ENCODE results near the gene GRB2.
"Not testable (repeated sequence)": the region's sequence is repeated elsewhere in the genome, so short reads cannot be mapped to it uniquely, and the experiment has no call there.

Gene GRB2

GRCh38 chr17:75384751-75385150 lies 20.7 kb downstream of the GRB2 start:
- no peak for DNase-seq

GRCh38 chr17:75383842-75384195 lies 21.7 kb downstream of the GRB2 start:
- no peak for DNase-seq

GRCh38 chr17:75380750-75381149 lies 24.7 kb downstream of the GRB2 start:
- no peak for DNase-seq

GRCh38 chr17:75380315-75380714 lies 25.2 kb downstream of the GRB2 start:
- DNase-seq = no peak

GRCh38 chr17:75379426-75379825 lies 26.1 kb downstream of the GRB2 start:
- not testable (repeated sequence) for DNase-seq

DNA sequence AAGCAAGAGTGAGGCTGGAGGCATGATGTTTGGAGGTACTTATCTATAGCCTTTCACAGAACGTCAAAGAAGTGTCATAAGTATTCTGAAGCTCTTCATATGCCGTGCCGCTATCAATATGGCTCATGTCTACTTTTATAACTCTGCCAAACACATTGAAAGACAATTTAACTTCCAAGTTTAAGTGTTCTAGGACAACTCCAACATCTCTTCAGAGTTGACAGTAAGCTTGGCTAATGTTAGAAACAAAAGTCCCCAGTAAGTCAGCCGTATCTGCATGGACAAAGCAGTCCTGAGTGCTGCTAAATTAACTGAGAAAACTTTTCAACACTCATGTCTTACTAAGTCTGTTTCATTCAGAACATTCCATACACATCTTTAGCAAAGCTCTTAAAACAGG lies 32.2 kb downstream of the GRB2 start:
- no peak for DNase-seq

- DNase-seq = no peak
Observed at GRCh38 chr17:75371981-75372380, 33.5 kb downstream of the GRB2 start.

DNA sequence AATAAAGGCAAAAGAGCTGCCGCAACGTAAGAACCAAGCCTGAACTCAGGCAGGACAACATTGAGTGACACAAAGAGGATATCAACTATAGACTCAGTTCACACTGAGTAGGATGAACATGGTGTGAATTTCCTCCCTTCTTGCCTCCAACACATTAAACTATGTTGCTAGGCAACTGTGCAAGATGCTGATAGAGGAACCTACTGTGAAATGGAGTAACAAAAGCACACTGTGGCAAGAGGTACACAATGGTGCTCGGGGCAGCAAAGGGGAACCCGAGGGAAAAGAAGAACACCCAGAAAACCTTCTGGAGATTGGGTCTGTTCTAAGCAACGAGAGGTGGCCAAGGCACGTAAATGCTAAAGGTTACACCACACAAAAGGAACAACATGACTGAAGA lies 34.1 kb downstream of the GRB2 start:
- no peak for DNase-seq

DNA sequence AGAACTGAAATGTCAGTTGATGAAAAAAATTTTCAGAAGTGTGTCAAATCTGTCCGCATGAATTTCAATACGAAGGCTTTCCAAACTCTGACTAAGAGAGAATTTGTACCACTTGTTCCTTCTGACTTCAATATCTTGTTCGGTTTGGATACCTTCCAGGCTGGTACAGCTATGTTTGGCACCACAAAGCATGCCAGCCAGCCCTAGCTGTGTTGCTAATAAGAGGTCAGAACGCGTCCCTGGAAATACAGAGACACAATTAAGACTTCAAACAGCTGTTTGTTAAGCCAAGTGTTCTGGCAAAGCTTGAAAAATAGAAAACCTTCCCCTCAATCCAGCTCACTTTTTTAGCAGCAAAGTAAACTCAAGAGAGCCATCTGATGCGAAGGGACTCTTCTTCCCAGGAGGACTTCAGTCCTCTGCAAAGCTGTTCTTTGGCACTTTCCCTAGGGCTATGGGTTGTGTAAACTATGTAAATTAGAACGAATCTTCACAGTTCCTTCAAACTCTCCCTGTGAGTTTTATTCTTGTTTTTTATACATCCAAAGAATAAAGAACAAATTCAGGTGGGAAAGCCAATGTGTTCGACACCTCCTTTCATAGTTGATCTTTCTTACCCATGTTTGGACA lies 35.1 kb downstream of the GRB2 start:
- no peak for DNase-seq

DNA sequence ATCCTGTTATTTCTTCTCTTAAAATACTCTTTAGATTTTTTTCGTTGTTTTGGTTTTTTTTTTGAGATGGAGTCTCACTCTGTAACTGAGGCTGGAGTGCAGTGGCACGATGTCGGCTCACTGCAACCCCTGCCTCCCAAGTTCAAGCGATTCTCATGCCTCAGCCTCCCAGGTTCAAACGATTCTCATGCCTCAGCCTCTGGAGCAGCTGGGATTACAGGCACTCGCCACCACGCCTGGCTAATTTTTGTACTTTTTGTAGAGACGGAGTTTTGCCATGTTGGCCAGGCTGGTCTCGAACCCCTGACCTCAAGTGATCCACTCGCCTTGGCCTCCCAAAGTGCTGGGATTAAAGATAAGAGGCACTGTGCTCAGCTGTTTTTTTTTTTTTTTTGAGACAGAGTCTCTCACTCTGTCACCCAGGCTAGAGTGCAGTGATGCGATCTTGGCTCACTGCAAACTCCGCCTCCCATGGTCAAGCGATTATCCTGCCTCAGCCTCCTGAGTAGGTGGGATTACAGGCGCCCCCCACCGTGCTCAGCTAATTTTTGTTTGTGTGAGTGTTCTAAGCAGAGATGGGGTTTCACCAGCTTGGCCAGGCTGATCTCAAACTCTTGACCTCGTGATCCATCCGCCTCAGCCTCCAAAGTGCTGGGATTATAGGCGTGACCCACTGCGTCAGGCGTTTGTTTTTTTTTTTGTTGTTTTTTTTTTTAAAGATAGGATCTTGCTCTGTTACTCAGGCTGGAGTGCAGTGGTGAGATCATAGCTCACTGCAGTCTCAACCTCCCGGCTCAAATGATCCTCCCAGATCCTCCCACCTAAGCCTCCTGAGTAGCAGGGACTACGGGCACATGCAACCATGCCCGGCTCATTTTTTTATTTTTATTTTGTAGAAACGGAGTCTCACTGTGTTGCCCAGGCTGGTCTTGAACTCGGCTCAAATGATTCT lies 37.4 kb downstream of the GRB2 start:
- DNase-seq = not testable (repeated sequence)

DNA sequence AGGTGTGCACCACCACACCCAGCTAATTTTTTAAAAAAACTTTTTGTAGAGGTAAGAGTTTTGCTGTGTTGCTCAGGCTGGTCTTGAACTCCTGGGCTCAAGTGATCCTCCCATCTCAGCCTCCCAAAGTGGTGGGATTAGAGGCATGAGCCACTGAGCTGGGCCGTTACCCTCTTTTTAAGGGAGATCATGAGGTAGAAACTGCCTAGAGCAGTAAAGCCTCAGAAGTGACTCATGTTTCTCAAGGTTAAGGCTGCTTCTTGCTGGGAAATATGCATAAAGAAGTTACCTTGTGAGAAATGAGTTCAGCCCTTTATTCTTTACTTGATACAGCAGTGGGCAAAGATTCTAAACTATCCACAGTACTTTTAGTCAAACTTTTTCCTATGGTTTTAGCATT lies 38.2 kb downstream of the GRB2 start:
- no peak for DNase-seq

DNA sequence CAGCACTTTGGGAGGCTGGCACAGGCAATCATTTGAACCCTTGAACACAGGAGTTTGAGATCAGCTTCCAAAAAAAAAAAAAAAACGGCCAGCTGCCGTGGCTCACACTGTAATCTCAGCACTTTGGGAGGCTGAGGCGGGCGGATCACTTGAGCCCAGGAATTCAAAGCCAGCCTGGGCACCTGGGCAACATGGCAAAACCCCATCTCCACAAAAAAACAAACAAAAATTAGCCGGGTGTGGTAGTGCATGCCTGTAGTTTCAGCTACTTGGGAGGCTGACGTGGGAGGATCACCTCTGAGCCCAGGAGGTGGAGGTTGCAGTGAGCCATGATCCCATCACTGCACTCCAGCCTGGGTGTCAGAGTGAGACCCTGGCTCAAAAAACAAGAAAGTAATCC lies 39.0 kb downstream of the GRB2 start:
- no peak for DNase-seq

DNA sequence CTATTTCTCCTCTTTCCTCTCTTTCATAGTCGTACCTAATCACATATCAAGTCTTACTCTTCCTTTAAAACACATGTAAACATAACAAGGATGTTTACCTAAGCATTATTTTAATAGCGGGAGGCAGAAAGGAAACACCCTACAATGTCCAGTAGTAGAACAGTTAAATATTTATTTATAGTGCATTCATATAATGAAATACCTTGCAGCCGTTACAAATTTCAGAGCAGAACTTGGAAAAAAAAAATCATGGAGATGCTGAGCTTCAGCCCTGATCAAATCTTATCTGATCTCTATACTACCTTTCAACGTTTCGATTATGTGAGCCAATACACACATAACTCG lies 39.6 kb downstream of the GRB2 start:
- DNase-seq = no peak

- no peak for DNase-seq
Observed at GRCh38 chr17:75365009-75365930, 40.2 kb downstream of the GRB2 start.

DNA sequence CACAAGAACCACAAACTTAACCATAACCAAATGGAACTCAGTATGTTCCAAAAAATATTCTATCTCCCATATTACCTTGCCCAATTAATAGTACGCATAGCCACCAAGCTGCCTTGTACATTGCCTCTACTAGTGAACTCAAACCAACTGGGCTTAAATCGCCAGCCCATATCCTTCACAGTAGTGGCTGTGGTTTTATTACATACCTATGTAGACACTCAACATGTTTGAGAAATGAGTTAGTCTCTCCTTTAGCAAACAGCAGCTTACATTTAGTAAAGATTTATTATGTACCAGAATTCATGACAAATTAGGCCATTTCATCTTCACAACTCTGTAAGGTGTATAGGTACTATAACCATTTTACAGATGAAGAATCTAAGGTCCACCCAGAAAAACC lies 41.4 kb downstream of the GRB2 start:
- DNase-seq = no peak

GRCh38 chr17:75361996-75362395 lies 43.5 kb downstream of the GRB2 start:
- no peak for DNase-seq

DNA sequence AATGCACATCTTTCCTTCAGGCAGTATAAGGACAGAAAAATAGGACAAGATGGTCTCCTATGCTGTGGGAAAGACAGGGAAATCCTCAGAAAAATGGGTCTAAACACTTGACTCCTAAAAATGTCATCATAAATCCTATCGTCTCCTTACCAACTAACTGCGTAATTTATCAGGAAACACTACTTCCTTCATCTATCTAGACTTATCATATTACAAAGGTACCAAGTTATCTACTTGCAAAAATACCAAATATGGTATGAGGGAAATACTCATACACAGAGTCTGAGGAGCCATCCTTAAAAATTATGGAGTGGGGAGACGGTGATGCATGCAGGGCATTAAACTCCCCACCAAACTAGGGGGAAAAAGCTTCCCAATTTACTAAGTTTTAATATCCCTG lies 44.1 kb downstream of the GRB2 start:
- no peak for DNase-seq

DNA sequence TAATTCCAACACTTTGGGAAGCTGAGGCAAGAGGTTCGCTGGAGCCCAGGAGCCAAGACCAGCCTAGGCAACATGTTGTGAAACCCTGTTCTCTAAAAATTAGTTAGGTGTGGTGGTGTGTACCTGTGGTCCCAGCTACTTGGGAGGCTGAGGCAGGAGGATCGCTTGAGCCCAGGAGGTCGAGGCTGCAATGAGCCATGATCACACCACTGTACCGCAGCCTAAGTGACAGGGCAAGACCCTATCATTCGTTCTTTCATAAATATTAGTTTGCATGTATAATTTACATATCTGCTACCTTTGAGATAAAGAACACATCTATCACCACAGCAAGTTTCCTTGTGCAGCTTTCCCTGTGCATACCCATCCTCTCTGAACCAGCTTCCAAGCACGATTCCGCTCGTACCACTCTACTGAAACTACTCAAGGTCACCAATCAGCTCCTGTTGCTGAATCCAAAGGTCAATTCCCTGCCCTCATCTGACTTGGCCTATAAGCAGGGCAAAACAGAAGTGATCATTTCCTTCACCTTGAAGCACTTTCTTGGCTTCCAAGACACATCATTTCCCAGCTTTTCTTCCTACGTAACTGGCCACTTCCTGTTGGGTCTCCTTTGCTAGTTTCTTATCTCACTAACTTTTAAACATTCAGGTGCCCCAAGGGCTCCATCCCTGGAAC lies 49.1 kb downstream of the GRB2 start:
- no peak for DNase-seq

GRCh38 chr17:75353176-75353575 lies 52.3 kb downstream of the GRB2 start:
- DNase-seq = no peak

GRCh38 chr17:75352079-75352569 lies 53.4 kb downstream of the GRB2 start:
- peak; percentile 26 for DNase-seq

GRCh38 chr17:75350706-75351105 lies 54.8 kb downstream of the GRB2 start:
- DNase-seq = no peak

DNA sequence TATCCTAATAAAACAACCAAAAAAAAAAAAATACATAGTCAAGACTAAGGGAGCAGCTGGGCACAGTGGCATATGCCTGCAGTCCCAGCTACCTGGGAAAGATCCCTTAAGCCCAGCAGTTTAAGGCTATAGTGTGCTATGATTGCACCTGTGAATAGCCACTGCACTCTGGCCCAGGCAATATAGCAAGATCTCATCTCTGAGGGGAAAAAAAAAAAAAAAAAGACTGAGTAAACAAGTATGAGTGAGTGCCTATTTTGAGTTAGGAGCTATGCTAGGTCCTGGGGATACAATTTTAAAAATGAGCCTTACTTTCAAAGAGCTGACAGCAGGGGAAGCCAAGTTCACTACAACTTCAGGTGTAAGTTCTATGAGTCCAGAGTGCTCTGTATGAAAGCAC lies 55.4 kb downstream of the GRB2 start:
- DNase-seq = no peak

DNA sequence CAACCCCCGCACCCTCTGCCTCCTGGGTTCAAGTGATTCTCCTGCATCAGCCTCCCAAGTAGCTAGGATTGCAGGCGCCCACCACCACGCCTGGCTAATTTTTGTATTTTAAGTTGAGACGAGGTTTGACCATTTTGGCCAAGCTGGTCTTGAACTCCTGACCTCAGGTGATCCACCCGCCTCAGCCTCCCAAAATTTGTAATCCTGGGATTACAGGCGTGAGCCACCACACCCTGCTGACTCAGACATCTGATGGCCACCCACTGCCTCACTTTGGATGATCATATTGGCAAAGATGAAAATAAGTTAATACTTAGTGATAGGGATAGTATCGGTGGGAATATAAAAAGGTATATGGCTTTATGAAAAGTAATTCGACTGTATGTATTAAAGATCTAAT lies 55.9 kb downstream of the GRB2 start:
- DNase-seq = no peak

All from COR-L47 (cell line).